Keratinocyte (primary cell): ENCODE measurements around the gene NOSIP. TPM values are rescaled to one million over a fixed set of nuclear protein-coding genes. Genes with fewer than 3 reads are reported as not detected.

ENCODE experiments used
- DNase-seq: peaks from one replicate; pipeline ENCODE4 v3.0.0-alpha.2; 2011; ENCODE audit warnings: low read depth, missing footprints, low spot score
- FAIRE-seq: peaks from 2 replicates; lab custom pipeline; 2011; peaks lifted over from hg19 to GRCh38; lab: Jason Lieb, UNC
- H2AFZ ChIP-seq: 2 replicates; pipeline ENCODE4 v1.6.0; 2012; ENCODE audit warnings: low read length, control low read depth, inconsistent platforms; ENCODE audit not compliant: control insufficient read depth
- H3K27ac ChIP-seq: 2 replicates; pipeline ENCODE4 v1.5.1; 2011; ENCODE audit warnings: low read length; ENCODE audit not compliant: control insufficient read depth, insufficient read depth
- H3K27me3 ChIP-seq: 3 replicates; pipeline ENCODE4 v1.6.0; 2011; ENCODE audit warnings: low read length; ENCODE audit not compliant: control insufficient read depth, insufficient read depth; ENCODE audit errors: extremely low read depth
- H3K36me3 ChIP-seq, 2 experiments: 2 replicates in 1 of 2; 3 replicates in 1 of 2; pipeline ENCODE4 v1.5.1; 2011; ENCODE audit warnings: low read length in 2 of 2, mild to moderate bottlenecking in 1 of 2; ENCODE audit not compliant: control insufficient read depth in 2 of 2, insufficient read depth in 2 of 2; ENCODE audit errors: extremely low read depth in 1 of 2
- H3K4me1 ChIP-seq: 3 replicates; pipeline ENCODE4 v1.5.1; 2011; ENCODE audit warnings: low read length; ENCODE audit not compliant: control insufficient read depth, insufficient read depth; ENCODE audit errors: extremely low read depth
- H3K4me2 ChIP-seq: 3 replicates; pipeline ENCODE4 v1.6.0; 2011; ENCODE audit warnings: low read depth, low read length; ENCODE audit not compliant: control insufficient read depth, insufficient read depth; ENCODE audit errors: extremely low read depth
- H3K4me3 ChIP-seq, 3 experiments: fragments of 200-600 bp in 1 of 3; sonication (generic) in 1 of 3; 2 replicates in 2 of 3; 3 replicates in 1 of 3; pipeline ENCODE4 v1.5.1; 2011 to 2016; ENCODE audit warnings: low read length in 3 of 3, mild to moderate bottlenecking in 3 of 3, control low read depth in 2 of 3, inconsistent platforms in 1 of 3, low read depth in 1 of 3, mixed read lengths in 1 of 3, mixed run types in 1 of 3, moderate library complexity in 1 of 3; ENCODE audit not compliant: control insufficient read depth in 2 of 3, insufficient read depth in 2 of 3; ENCODE audit errors: extremely low read depth in 1 of 3
- H3K79me2 ChIP-seq: 2 replicates; pipeline ENCODE4 v1.6.0; 2012; ENCODE audit warnings: low read length; ENCODE audit not compliant: control insufficient read depth, insufficient read depth
- H3K9ac ChIP-seq: 3 replicates; pipeline ENCODE4 v1.6.0; 2011; ENCODE audit warnings: low read length; ENCODE audit not compliant: control insufficient read depth, insufficient read depth; ENCODE audit errors: extremely low read depth
- H3K9me1 ChIP-seq: 3 replicates; pipeline ENCODE4 v1.6.0; 2011; ENCODE audit warnings: low read length; ENCODE audit not compliant: control insufficient read depth, insufficient read depth; ENCODE audit errors: extremely low read depth
- H3K9me3 ChIP-seq: 2 replicates; pipeline ENCODE4 v1.5.1; 2012; ENCODE audit warnings: low read depth, low read length; ENCODE audit not compliant: control insufficient read depth
- H4K20me1 ChIP-seq: 3 replicates; pipeline ENCODE4 v1.6.0; 2011; ENCODE audit warnings: low read length; ENCODE audit not compliant: control insufficient read depth, insufficient read depth; ENCODE audit errors: extremely low read depth
- CTCF ChIP-seq, 3 experiments: IDR thresholded peaks in 1 of 3; conservative IDR thresholded peaks in 1 of 3; optimal IDR thresholded peaks in 1 of 3; 2 replicates in 2 of 3; 3 replicates in 1 of 3; pipeline versions ENCODE3 to v1.5.1; 2011; ENCODE audit warnings: low read length in 3 of 3, mild to moderate bottlenecking in 3 of 3, moderate library complexity in 2 of 3, control low read depth in 1 of 3, inconsistent platforms in 1 of 3; ENCODE audit not compliant: insufficient read depth in 2 of 3; ENCODE audit errors: extremely low read depth in 1 of 3
- EZH2 ChIP-seq: IDR thresholded peaks from one replicate; pipeline ENCODE4 v1.6.1; 2012; ENCODE audit warnings: inconsistent platforms, mild to moderate bottlenecking, low read length, moderate library complexity
- dilution Hi-C: fragments of 300-500 bp; cut with MboI; formaldehyde crosslinking; loops from one replicate; pipeline ENCODE4 v1.7.0; 2020; ENCODE audit warnings: low sequenced_read_pairs; ENCODE audit not compliant: extremely low pct_ligation_motif_present
- polyA plus RNA-seq, 5 experiments: library from polyadenylated mRNA; depleted of rRNA in 3 of 5; stranded (reverse) in 3 of 5; stranded (forward) in 1 of 5; unstranded in 1 of 5; fragments of >200 nt; gene quantifications; 1 replicate in 1 of 5; 2 replicates in 3 of 5; 3 replicates in 1 of 5; pipeline versions ENCODE4 v1.2.1 to v1.2.3, GENCODE V29; 2011 to 2012; ENCODE audit warnings: missing spikeins in 2 of 5, low read depth in 1 of 5, low replicate concordance in 1 of 5

The NOSIP gene
- polyA plus RNA-seq, 1 donor (not counting 4 experiments of a cell fraction or from before 2014, with no cell fraction given), result 36.6 TPM

GRCh38 chr19:49605605-49606004 lies 25.2 kb upstream of the NOSIP start:
- Histone ChIP-seq H3K4me2 (no peak overlapping the region), H3K27me3 (no peaks in the 10 kb centered on the region), H3K4me1 (no peaks in the 10 kb centered on the region), H3K9me3 (no peaks in the 10 kb centered on the region), H2AFZ (no peak overlapping the region), H3K9me1 (no peaks in the 10 kb centered on the region), H3K4me3 (no peak overlapping the region), H3K9ac (no peak overlapping the region), H3K79me2 (peaks cover 49% of the 10 kb centered on the region), H3K27ac (no peak overlapping the region), H4K20me1 (peaks cover 5% of the 10 kb centered on the region), H3K36me3 (peaks cover 16 to 17% of the 10 kb centered on the region in 2 experiments)
- TF ChIP-seq CTCF (optimal IDR thresholded peaks at IDR 0.05 in 1 of 3, IDR thresholded peaks at IDR 0.05 in 1 of 3, conservative IDR thresholded peaks at IDR 0.05 in 1 of 3; ENCODE audit: extremely low read depth in 1 of 3, insufficient read depth in 2 of 3, low read length in 3 of 3), result no peak
- TF ChIP-seq EZH2, result no peak
- dilution Hi-C loops, result no loop called here
- DNase-seq, result no peak
- FAIRE-seq, result no peak

GRCh38 chr19:49602806-49603205 lies 22.4 kb upstream of the NOSIP start:
- Histone ChIP-seq H3K9ac (no peak overlapping the region), H3K79me2 (peaks cover 42% of the 10 kb centered on the region), H3K4me1 (no peaks in the 10 kb centered on the region), H3K9me3 (no peaks in the 10 kb centered on the region), H4K20me1 (peaks cover 5% of the 10 kb centered on the region), H3K36me3 (peaks cover 22 to 31% of the 10 kb centered on the region in 2 experiments), H3K4me3 (no peak overlapping the region), H3K27ac (no peak overlapping the region), H3K27me3 (no peaks in the 10 kb centered on the region), H2AFZ (no peak overlapping the region), H3K9me1 (no peaks in the 10 kb centered on the region), H3K4me2 (no peak overlapping the region)
- TF ChIP-seq CTCF (optimal IDR thresholded peaks at IDR 0.05 in 1 of 3, IDR thresholded peaks at IDR 0.05 in 1 of 3, conservative IDR thresholded peaks at IDR 0.05 in 1 of 3; ENCODE audit: extremely low read depth in 1 of 3, insufficient read depth in 2 of 3, low read length in 3 of 3), result no peak
- TF ChIP-seq EZH2, result no peak
- no peak for DNase-seq
- dilution Hi-C loops, result no loop called here
- FAIRE-seq, result no peak
